ENCODE results near the gene MSRB3. TPM values are rescaled to one million over a fixed set of nuclear protein-coding genes. Genes with fewer than 3 reads are reported as not detected.

Gene MSRB3
- total and polyA plus RNA-seq, 2 of the 4 experiments (the other 2 are of a cell fraction), result 31.7 to 35.7 TPM

DNA sequence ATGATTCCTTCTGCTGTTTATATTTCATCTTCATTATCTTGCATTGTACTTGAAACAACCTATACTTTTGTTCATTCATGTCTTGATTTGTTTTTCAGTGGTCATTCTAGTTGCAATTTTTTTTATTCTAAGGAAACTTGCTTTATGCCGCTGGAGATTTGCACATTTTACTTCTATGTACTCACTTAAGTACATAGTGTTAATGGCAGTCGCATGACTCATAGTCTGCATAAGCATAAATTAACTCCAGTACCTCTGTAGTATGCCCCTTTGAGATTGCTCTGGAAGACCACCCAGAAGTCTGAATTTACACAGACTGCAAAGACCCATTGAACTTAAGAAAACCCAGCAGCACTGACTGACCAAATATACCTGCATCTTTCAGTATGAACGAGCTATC, 77.0 kb downstream of the MSRB3 start:
- CTCF ChIA-PET, result interaction anchor here (0.6 kb wide), 1 partner anchor 549 kb away, joined by 3 read pairs; no protein-coding TSS in a partner anchor
- peak; percentile 40 for ATAC-seq (ENCODE audit: low read depth)
- no peak overlapping the region for H3K9ac ChIP-seq (ENCODE audit: low read depth, low read length)

More for the DNA sequence above, 77.0 kb downstream of the MSRB3 start:
- no peaks in the 10 kb centered on the region for H3K9me1 ChIP-seq (ENCODE audit: insufficient read depth, low read length)
- H3K36me3 ChIP-seq (ENCODE audit: control insufficient read depth, insufficient read depth, low read length), result peaks cover 1% of the 10 kb centered on the region; the same call in 1 of the 2 replicates
- H3K4me1 ChIP-seq (ENCODE audit: control insufficient read depth, insufficient read depth, low read length), result peaks cover 2% of the 10 kb centered on the region; the same call in 1 of the 2 replicates
- H2BK120ac ChIP-seq (ENCODE audit: low read depth, low read length), result no peak overlapping the region
- no CpG with 5 or more reads among the region's 3 CpGs for WGBS, 2 experiments (ENCODE audit: extremely low coverage in 2 of 2, insufficient read length in 1 of 2)
- H3K9me3 ChIP-seq (ENCODE audit: control insufficient read depth, insufficient read depth, low read length), result no peaks in the 10 kb centered on the region
- H3K4ac ChIP-seq (ENCODE audit: low read depth, low read length), result no peak overlapping the region
- H3K14ac ChIP-seq (replicated peaks; ENCODE audit: low read depth, low read length), result no peak overlapping the region
- H4K20me1 ChIP-seq (ENCODE audit: insufficient read depth, low read length), result no peaks in the 10 kb centered on the region
- no TSS peak for BruUV-seq (replicated peaks)
- H3K18ac ChIP-seq (ENCODE audit: low read depth, low read length), result no peak overlapping the region; the same call in 1 of the 2 replicates
- POLR2A ChIA-PET (ENCODE audit: unreplicated experiment), result no interaction called here
- H2AK5ac ChIP-seq (ENCODE audit: low read depth, low read length), result no peak overlapping the region
- H2AK9ac ChIP-seq (replicated peaks; ENCODE audit: low read depth, low read length, poor library complexity), result no peak overlapping the region
- H3K79me1 ChIP-seq (ENCODE audit: low read depth in 1 of 2, low read length in 2 of 2), result peaks cover 5 to 11% of the 10 kb centered on the region in 2 experiments
- no peaks in the 10 kb centered on the region for H3K27me3 ChIP-seq (ENCODE audit: control insufficient read depth, insufficient read depth, low read length)
- in situ Hi-C loops (cut with MboI; ENCODE audit: low sequenced_read_pairs) (no loop called here), intact Hi-C loops (cut with micrococcal nuclease) (no loop called here), dilution Hi-C loops (cut with HindIII; ENCODE audit: low sequenced_read_pairs, unreplicated experiment) (no loop called here)
- no peak overlapping the region for H3K23ac ChIP-seq (ENCODE audit: low read depth, low read length)
- no peak overlapping the region for H2AFZ ChIP-seq (replicated peaks; ENCODE audit: low read length, poor library complexity)
- peak overlapping the region; percentile 65 for H2BK5ac ChIP-seq (ENCODE audit: low read depth, low read length, poor library complexity, severe bottlenecking)
- no peak overlapping the region for H3K4me3 ChIP-seq (ENCODE audit: insufficient read depth, low read depth, low read length)
- H3K4me2 ChIP-seq (ENCODE audit: low read depth, low read length), result peak overlapping the region; percentile 64; the same call in 1 of the 2 replicates
- no peak overlapping the region; the same call in 1 of the 2 replicates for H4K5ac ChIP-seq (ENCODE audit: low read depth, low read length)
- H3K56ac ChIP-seq (ENCODE audit: extremely low read depth, insufficient read depth, low read length), result no peak overlapping the region
- TF ChIP-seq NFE2L2 (IDR thresholded peaks at IDR 0.05; ENCODE audit: low read depth, low read length), result no peak
- no peak for TF ChIP-seq RAD21 (IDR thresholded peaks at IDR 0.05; ENCODE audit: low read length)
- TF ChIP-seq RCOR1 (IDR thresholded peaks at IDR 0.05; ENCODE audit: insufficient replicate concordance, low read length), result no peak
- TF ChIP-seq CHD1 (IDR thresholded peaks at IDR 0.05; ENCODE audit: low read depth, low read length), result no peak
- TF ChIP-seq RFX5 (IDR thresholded peaks at IDR 0.05; ENCODE audit: low read depth, low read length), result no peak
- no peak for TF ChIP-seq CEBPB (IDR thresholded peaks at IDR 0.05; ENCODE audit: low read depth, low read length)
- no peak for TF ChIP-seq MXI1 (IDR thresholded peaks at IDR 0.05; ENCODE audit: borderline replicate concordance, low read depth, low read length)
- no peak; the same call in 1 of the 2 replicates for TF ChIP-seq FOS (IDR thresholded peaks at IDR 0.05; ENCODE audit: low read depth, low read length)
- no peak for TF ChIP-seq SMC3 (IDR thresholded peaks at IDR 0.05; ENCODE audit: low read depth, low read length)
- TF ChIP-seq, protein P1, sequence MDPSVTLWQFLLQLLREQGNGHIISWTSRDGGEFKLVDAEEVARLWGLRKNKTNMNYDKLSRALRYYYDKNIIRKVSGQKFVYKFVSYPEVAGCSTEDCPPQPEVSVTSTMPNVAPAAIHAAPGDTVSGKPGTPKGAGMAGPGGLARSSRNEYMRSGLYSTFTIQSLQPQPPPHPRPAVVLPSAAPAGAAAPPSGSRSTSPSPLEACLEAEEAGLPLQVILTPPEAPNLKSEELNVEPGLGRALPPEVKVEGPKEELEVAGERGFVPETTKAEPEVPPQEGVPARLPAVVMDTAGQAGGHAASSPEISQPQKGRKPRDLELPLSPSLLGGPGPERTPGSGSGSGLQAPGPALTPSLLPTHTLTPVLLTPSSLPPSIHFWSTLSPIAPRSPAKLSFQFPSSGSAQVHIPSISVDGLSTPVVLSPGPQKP (IDR thresholded peaks at IDR 0.05; ENCODE audit: borderline replicate concordance, low read depth, low read length), result no peak
- TF ChIP-seq, protein P2, sequence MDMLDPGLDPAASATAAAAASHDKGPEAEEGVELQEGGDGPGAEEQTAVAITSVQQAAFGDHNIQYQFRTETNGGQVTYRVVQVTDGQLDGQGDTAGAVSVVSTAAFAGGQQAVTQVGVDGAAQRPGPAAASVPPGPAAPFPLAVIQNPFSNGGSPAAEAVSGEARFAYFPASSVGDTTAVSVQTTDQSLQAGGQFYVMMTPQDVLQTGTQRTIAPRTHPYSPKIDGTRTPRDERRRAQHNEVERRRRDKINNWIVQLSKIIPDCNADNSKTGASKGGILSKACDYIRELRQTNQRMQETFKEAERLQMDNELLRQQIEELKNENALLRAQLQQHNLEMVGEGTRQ (IDR thresholded peaks at IDR 0.05; ENCODE audit: low read depth, low read length), result no peak
- TF ChIP-seq BHLHE40 (IDR thresholded peaks at IDR 0.05; ENCODE audit: low read depth, low read length), result no peak
- no peak for TF ChIP-seq MAZ (IDR thresholded peaks at IDR 0.05; ENCODE audit: borderline replicate concordance, low read depth, low read length)
- H4K8ac ChIP-seq (ENCODE audit: low read depth in 2 of 2, low read length in 2 of 2), result peak overlapping the region in 1 of 2 experiments; percentile 9; a peak in 1 of 4 replicates
- peak overlapping the region; percentile 31; the same call in 1 of the 2 replicates for H2BK20ac ChIP-seq (ENCODE audit: low read depth, low read length)
- DNase-seq, result peak; percentile 47
- no peak overlapping the region for H3K27ac ChIP-seq (ENCODE audit: insufficient read depth, low read length)
- H4K91ac ChIP-seq (ENCODE audit: insufficient read depth, low read depth, low read length), result no peak overlapping the region
- H2BK15ac ChIP-seq (ENCODE audit: low read depth, low read length), result no peak overlapping the region

All from IMR-90 (cell line).